GM10266 (cell line): ENCODE measurements around the gene DHX35.
A peak's percentile ranks its signal among the peaks of the same experiment; 100 is the strongest.

ENCODE experiments used
- DNase-seq: peaks from one replicate; pipeline ENCODE4 v3.0.0; 2012; ENCODE audit errors: extremely low spot score
- CTCF ChIP-seq: IDR thresholded peaks from 2 replicates; pipeline ENCODE4 v1.5.1; 2012; ENCODE audit warnings: mild to moderate bottlenecking, low read depth; ENCODE audit not compliant: control insufficient read depth, insufficient read depth; ENCODE audit errors: missing control alignments

Gene DHX35

DNA sequence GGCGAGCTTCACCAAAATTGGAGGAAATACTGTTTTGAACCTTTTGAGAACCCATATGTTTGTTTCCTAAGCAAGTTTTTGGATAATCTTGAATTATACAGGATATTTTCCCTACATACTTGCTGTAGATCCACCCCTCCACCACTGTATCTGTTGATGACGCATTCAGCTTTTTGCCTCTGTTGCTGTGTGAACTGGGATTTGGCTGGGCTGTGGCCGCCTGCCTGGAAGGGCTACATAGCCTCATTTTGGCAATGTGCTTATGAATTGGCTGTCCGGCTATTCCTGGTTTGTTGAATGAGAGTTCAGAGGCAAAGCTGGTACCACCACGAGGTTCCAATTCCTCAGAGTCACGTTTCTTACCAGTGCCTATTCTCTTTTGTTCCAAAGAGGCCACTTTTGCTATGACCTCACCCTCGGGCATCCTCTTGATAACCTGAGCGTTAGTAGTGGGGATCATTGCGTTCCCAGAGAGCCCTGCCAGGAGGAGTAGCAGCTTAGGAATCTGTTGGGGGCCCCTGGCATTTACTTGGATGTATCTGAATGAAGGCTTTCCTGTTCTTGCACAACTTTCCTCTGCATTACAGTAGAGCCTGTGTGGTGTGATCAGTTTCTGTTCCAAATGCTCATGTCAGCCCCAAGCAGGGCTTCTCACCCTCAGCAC lies 29.6 kb upstream of the DHX35 start:
- DNase-seq: no peak
- TF ChIP-seq CTCF: no peak

DNA sequence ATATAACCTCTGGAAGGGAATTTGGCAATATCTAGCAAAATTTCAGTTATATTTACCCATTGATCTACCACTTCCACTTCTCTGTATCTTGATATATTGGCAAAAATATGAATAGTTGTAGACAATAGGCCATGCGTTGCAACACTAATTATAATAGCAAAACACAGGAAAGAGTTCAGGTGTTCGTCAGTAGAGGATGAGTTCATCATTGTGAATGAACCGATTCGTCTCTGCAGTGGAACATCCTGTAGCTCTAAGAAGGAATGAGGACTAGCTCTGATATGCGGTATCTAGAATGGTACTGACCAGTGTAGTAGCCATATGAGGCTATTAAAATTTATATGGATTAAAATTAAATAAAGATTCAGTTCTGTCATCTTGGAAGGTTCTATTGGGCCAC lies 27.6 kb upstream of the DHX35 start:
- DNase-seq: no peak
- TF ChIP-seq CTCF: no peak

DNA sequence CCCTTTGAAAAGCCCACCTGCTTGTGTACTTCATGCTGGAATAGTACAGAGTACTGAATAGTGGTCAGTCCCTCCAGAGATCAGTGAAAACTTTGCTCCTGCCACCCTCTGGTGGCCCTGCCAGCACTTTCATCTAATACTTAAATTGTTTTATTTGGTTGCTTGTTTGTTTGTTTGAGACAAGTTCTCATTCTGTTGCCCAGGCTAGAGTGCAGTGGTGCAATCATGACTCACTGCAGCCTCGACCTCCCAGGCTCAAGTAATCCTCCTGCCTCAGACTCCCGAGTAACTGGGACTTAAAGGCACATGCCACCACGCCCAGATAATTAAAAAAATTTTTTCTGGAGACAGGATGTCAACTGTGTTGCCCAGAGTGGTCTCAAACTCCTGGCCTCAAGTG lies 26.9 kb upstream of the DHX35 start:
- DNase-seq: no peak
- peak; percentile 4 for TF ChIP-seq CTCF

DNA sequence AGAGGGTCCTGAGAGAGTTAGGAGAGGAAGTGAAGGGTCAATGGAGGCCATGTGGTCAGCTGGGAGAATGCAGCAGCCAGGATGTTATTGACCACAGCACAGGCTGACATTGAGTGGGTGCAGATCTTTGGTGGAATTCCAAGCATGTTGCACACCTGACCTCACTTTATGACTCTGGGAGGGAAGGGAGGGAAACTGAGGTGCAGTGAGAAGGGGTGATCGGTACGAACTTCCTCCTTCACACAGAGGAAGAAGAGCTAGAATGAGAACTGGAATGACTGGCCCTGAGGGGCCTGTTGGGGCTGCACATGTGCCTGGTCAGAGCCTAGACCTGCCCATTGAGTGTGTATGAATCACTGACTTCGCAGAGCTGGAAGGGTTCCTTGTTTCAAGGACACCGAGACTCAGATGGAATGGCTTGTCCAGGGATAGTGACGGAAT lies 26.2 kb upstream of the DHX35 start:
- no peak for DNase-seq
- TF ChIP-seq CTCF: no peak

DNA sequence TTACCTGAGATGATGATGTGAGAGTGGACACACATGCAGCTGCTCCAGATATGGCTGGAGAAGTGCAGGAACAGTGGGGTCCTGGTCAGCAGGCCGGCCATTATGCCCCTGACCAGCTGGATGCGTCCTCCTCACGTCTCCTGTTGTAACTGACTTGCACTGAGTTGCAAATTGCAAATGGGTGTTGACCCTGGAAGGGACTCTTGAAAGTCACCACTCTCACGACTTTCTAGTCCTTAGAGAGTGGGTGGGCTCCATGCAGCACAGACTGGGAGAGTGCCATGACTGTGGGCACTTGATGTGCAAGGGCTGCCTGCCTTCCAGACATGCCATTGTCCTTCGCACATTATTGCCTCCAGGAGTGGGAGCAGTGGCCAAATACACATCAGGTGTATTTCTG lies 25.1 kb upstream of the DHX35 start:
- TF ChIP-seq CTCF: no peak
- DNase-seq: no peak

DNA sequence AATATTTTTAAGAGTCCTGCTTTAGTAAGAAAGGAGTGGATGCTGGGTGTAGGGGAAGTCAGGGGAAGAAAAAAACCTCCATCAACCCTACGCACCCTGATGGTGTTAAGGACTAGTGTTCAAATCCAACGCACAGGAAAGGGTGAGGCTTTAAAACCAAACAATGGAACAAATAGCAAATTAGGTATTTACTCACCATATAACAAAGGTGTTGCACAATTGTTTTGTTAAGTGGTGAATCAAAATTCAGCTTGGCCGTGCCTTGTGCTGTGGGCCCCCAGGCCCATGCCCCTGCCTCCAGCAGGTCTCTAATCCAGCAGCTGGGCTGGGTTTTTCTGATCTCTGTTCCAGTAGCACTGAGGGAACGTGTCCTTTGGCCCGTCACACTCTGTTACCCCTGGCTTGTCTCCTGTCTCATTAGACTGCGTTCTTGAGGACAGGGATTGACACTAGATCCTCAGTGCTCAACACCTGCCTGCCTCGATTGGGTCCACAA lies 24.1 kb upstream of the DHX35 start:
- no peak for TF ChIP-seq CTCF

DNA sequence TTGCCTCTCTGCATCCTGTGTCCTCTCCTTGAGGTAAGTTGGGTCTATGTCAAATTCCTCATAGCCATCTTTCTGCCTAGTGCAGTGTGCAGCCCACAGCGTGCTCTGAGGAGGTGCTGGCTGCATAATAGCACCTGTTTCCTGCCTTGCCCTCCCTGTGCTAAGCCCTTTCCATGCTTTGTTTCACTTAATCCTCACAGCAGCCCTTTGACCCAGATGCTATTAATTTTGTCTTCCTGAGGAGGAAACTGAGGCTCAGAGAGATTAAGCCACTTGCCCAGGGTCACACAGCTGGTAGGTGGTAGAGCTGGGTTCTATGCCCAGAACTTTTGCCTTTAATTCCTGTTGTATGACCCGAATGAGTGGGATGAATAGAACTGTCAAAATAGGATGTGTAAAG lies 22.5 kb upstream of the DHX35 start:
- no peak for TF ChIP-seq CTCF
- DNase-seq: no peak

More for the DNA sequence above, 24.1 kb upstream of the DHX35 start:
- no peak for DNase-seq
